Islet of Langerhans (tissue), 1 donor: ENCODE results near the gene GCC2.
"Not testable (repeated sequence)": the region's sequence is repeated elsewhere in the genome, so short reads cannot be mapped to it uniquely, and the experiment has no call there.

Experiments
- FAIRE-seq: peaks from one replicate; lab custom pipeline; 2011; peaks lifted over from hg19 to GRCh38; lab: Jason Lieb, UNC

Gene GCC2

GRCh38 chr2:108441712-108442111, 7.3 kb upstream of the GCC2 start:
- no peak for FAIRE-seq

DNA sequence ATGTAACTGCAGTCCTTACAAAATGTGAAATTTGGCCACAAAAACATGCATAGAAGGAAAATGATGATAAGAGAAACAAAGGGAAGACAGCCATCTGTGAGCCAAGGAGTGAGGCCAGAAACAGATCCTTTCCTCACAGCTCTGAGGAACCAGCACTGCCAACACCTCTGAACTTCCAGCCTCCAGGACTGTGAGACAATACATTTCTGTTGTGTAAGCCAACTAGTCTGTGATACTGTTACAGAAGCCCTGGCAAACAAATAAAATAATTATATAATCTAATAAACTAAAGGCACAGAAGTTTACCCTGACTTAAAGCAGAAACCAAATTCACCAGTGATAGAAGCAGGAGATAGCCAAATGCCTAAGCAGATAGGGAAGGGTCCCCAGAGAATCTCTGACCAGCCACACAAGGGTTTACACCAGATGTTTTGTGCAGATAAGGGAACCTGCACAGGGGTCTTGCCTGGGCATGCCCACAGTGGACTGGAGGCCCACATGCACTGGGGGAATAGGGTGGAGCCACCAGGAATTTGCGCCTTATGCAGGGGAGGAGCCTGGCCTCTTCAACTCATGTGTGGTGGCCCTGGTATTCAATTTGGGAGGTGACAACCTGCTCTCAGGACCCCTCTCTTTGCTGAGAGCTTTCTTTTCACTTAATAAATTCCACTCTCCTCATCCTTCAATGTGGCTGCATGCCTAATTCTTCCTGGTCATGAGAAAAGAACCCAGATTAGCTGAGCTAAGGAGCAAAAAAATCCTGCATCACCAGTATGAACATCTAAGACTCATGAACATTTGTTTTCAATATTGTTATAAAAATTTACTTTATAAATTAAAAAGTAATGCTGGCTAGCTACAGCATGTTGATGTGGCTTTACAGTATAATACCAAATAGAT, 3.8 kb upstream of the GCC2 start:
- no peak for FAIRE-seq

GRCh38 chr2:108446703-108447102, 2.3 kb upstream of the GCC2 start:
- FAIRE-seq = no peak

DNA sequence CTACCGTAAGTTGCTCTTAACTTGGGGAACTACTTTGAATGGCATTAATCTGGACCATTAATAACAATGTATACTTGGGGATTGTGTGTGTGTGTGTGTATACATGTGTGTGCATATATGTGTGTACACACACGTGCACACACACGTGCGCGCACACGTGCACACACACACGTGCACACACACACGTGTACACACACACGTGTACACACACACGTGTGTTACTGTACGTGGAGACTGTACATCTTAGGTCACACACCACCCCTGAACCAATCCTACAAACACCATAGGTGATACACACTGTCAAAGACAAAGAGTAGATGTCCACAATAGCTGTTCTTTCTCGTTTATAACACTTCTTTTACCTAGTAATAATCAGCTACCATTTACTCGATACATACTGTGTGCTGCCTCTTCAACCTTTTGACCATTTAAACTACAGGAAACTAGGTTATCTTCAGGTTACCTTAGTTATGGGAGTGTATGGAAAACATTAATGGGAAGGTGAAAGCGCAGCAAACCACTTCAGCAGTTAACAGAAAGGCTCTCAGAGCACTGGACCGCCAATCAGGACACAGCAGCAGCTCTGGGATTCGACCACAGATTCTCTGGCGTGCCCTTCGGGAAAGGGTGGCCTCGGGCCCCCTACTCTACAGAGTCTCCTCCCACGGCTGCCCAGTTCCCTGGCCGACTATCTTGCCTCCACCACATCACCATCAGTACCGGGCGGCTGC, 894 bp upstream of the GCC2 start:
- FAIRE-seq = no peak

DNA sequence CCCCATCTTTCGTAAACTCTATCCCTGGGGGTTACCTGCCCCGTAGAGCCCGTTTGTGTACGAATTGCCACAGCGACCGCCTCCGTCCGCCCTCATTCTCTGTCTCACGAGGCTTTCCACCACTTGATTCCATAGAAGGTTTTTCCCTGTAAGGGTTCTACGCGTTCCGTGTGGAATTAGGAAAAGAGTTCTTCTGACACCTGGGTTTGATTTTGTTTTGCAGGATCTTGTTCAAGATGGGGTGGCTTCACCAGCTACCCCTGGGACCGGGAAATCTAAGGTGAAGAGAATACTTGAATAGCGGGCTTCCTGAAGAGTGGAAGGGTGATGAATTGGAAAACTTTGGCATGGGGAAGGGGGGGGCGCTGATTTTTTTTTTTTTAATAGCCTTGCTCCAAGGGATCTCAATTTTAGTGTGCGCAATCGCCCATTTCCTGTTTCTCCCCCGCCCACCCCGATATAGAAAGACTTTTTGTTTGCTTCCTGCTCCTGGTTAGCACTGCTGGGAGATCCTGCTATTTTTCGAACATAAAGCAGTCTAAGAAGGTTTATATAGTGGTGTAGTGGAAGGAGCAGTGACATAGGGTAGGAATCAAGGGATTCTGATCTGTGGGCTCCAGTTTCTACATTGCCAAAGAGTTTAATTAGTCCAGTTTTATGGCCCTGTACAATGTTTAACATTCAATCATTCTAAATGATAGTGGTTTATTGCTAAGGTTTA, 564 bp downstream of the GCC2 start:
- no peak for FAIRE-seq

DNA sequence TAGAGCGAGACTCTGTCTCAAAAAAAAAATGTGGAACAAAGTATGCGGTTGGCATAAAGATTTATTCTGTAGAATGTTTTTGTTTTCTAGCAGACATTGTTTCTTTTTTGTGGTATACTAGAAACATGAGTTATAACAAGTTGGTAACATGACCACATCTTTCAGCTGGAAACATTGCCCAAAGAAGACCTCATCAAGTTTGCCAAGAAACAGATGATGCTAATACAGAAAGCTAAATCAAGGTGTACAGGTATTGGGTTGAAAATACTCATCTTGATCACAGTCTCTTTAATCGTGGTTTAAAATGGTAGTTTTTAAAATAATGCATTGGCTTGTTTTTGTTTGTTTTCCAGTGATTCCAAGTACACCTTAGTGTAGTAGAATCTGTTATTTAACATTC, 1.9 kb downstream of the GCC2 start:
- FAIRE-seq = no peak

DNA sequence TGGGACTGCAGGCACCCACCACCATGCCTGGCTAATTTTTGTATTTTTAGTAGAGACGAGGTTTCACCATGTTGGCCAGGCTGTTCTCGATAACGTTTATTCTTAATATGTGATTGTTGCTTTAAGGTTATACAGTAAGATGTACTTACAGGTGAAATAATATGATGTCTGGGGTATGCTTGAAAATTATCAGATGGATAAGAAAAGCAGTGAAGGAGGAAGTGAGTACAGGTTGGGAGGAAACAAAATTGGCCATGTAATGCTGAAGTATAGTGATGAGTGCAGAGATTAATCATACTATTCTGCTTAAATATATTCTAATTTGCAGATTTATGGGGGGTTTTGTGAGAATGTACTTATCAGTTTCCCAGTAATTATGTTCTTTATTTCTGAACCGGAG, 3.0 kb downstream of the GCC2 start:
- FAIRE-seq = no peak

DNA sequence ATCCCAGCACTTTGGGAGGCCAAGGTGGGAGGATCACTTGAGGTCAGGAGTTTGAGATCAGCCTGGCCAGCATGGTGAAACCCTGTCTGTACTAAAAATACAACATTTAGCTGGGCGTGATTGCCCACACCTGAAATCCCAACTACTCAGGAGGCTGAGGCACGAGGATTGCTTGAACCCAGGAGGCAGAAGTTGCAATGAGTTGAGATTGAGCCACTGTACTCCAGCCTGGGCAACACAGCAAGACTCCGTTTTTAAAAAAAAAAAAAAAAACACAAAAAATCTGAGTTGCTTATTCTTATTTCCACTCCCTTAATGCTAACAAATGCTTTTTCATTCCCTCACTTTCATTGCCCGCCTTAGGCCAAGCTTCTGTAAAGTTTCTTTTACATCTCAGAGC, 4.5 kb downstream of the GCC2 start:
- FAIRE-seq = not testable (repeated sequence)

GRCh38 chr2:108454440-108454839, 5.4 kb downstream of the GCC2 start:
- no peak for FAIRE-seq

DNA sequence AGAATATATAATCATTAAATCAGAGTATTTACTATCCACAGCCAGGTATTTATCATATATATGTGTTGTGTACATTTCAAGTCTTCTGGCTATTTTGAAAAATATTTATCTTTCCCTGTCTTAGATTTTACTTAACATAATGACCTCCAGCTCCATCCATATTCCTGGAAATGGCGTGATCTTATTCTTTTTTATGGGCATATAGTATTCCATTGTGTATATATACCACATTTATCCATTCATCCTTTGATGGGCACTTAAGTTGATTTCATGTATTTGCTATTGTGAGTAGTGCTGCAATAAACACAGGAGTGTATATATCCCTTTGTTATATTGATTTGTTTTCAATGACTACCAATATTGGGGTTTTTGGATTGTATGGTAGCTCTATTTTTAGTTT, 6.6 kb downstream of the GCC2 start:
- no peak for FAIRE-seq

DNA sequence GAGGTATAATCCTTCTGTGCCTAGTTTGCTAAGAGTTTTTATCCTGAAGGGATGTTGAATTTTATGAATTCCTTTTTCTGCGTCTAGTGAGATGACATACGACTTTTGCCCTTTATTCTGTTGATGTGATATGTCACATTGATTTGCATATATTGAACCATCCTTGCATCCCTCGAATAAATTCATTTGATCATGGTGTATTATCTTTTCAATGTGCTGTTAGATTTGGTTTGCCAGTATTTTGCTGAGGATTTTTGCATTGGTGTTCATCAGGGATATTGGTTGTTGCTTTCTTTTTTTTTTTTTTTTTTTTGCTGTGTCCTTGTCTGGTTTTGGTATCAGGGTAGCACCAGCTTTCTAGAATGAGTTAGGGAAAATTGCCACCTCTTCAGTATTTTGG, 9.1 kb downstream of the GCC2 start:
- peak; percentile 72 for FAIRE-seq

- FAIRE-seq = no peak
Observed at GRCh38 chr2:108459441-108459840, 10.4 kb downstream of the GCC2 start.

GRCh38 chr2:108460345-108461037, 11.5 kb downstream of the GCC2 start:
- no peak for FAIRE-seq

- no peak for FAIRE-seq
Observed at GRCh38 chr2:108477099-108477498, 28.1 kb downstream of the GCC2 start.

- no peak for FAIRE-seq
Observed at GRCh38 chr2:108485253-108485652, 36.2 kb downstream of the GCC2 start.

GRCh38 chr2:108490506-108491122, 41.6 kb downstream of the GCC2 start:
- FAIRE-seq = no peak

- FAIRE-seq = no peak
Observed at GRCh38 chr2:108491848-108492247, 42.8 kb downstream of the GCC2 start.

- FAIRE-seq = no peak
Observed at GRCh38 chr2:108492364-108492763, 43.4 kb downstream of the GCC2 start.

- FAIRE-seq = not testable (repeated sequence)
Observed at GRCh38 chr2:108496167-108496566, 47.2 kb downstream of the GCC2 start.

DNA sequence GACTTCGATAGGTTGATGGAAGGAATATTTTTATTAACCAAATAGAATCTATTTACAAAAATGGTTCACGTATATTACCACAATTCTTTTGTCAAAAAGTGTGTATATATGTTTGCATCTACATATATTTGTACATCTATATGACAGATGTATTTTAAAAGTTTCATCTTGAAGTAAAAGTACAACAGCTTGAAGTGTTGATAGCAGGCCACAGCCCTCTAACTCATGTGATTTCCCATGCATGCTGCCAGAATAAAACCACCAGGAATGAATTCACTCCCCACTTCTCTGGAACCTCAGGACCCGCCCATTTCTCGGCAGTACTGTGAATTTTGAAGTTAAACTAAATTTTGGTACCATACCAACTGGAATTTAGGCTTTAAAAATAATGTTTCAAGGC, 58.6 kb downstream of the GCC2 start:
- not testable (repeated sequence) for FAIRE-seq

DNA sequence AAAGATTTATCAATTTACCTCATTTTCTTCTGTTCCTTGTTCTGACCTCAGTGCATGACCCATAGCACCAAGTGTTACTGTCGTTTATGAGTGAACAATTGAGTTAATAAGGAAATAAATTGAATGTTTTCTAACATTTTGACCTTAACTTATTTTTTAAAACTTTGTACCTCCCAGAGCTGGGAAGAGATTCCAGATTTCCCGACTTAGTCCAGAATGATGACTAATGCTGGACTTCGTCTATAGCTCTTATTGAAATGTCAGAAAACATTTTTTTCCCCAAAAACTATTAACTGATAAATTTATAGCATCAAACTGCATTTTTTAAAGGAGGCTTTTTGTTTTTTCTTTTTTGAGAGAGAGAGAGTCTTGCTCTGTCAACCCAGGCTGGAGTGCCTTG, 63.4 kb downstream of the GCC2 start:
- FAIRE-seq = not testable (repeated sequence)

- FAIRE-seq = not testable (repeated sequence)
Observed at GRCh38 chr2:108514478-108514877, 65.5 kb downstream of the GCC2 start.
